HFFc6 (cell line): ENCODE measurements around the gene ZNRF2. TPM values are rescaled to one million over a fixed set of nuclear protein-coding genes. Genes with fewer than 3 reads are reported as not detected.

Experiments
- DNase-seq: peaks from one replicate; pipeline ENCODE4 v3.0.0-alpha.2; 2018
- H3K27ac Mint-ChIP-seq: 2 replicates; pipeline ENCODE4 v1.8.0; 2020; ENCODE audit warnings: mild to moderate bottlenecking, mixed read lengths
- H3K27me3 Mint-ChIP-seq: 2 replicates; pipeline ENCODE4 v1.8.0; 2021; ENCODE audit warnings: mild to moderate bottlenecking, moderate library complexity, mixed read lengths; ENCODE audit not compliant: insufficient read depth
- H3K36me3 Mint-ChIP-seq: 2 replicates; pipeline ENCODE4 v1.8.0; 2021; ENCODE audit warnings: low read depth, mixed read lengths
- H3K4me1 Mint-ChIP-seq: 2 replicates; pipeline ENCODE4 v1.8.0; 2020; ENCODE audit warnings: low read depth, mixed read lengths
- H3K4me3 Mint-ChIP-seq: 2 replicates; pipeline ENCODE4 v1.8.0; 2020; ENCODE audit warnings: mild to moderate bottlenecking, moderate library complexity, mixed read lengths
- H3K9me3 Mint-ChIP-seq: 2 replicates; pipeline ENCODE4 v1.8.0; 2020; ENCODE audit warnings: mild to moderate bottlenecking, mixed read lengths
- CTCF ChIP-seq: fragments of 200-600 bp; sonication (generic); IDR thresholded peaks from 2 replicates; pipeline ENCODE4 v1.5.0; 2021; ENCODE audit warnings: antibody characterized with exemption, mild to moderate bottlenecking
- total RNA-seq, 6 experiments: library from RNA; stranded (reverse); fragmentation: NEBNext Ultra II Directional; extraction: Animal tissue kit (Norgen Biotek cat#: 25700); gene quantifications; 2 replicates in 1 of 6; 3 replicates in 5 of 6; pipeline ENCODE4 v1.2.3, GENCODE V29; 2021

ZNRF2 gene
- total RNA-seq, 6 experiments from 2014 or later = 2.3 to 3.1 (median 2.7) TPM

DNA sequence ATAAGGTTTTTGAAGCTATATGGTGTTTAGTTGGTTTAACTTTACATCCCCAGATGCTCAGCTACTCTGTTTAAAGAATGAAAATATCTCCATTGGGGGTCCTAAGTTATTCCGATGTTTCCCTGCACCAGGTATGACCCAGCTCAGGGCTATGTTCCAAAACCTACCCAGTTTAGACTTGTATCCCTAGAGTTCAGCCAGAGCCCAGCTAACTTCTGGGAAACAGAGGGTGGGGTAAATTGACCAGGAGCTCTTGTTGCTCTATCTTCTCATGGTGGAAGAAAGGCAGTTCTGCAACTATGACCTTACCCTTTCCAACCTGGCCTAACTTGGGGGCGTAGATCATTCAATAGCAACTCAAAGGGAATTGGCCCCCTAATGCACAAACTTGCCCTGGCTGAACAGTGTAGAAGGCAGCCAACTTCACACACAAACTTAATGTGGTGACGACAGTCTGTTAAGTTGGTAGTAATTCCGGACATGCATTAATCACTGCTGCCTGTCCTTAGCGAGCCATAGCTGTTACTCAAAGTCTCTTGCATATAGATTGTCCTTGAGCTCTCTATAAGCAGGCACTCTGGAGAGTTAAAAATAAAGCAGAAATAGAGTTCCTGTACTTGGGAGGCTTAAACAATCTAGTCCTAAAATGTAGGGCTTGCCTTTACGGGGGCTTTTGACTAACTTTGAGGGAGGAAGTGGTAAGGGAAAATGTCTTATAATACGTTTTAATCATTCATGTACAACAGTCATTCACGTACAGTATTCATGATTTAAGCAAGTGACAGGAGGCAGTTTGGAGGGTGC, 5.3 kb upstream of the ZNRF2 start:
- Mint-ChIP-seq H3K36me3 (no peaks in the 10 kb centered on the region), H3K27me3 (peaks cover 9% of the 10 kb centered on the region), H3K27ac (no peak overlapping the region), H3K9me3 (no peaks in the 10 kb centered on the region), H3K4me1 (peaks cover 3% of the 10 kb centered on the region; the same call in 1 of the 2 replicates), H3K4me3 (no peak overlapping the region)
- no peak for TF ChIP-seq CTCF
- DNase-seq = no peak

GRCh38 chr7:30279653-30279904, 4.8 kb upstream of the ZNRF2 start:
- H3K36me3 Mint-ChIP-seq = no peaks in the 10 kb centered on the region
- peaks cover 9% of the 10 kb centered on the region for H3K27me3 Mint-ChIP-seq
- DNase-seq = no peak
- no peak overlapping the region for H3K27ac Mint-ChIP-seq
- peaks cover 4% of the 10 kb centered on the region; the same call in 1 of the 2 replicates for H3K4me1 Mint-ChIP-seq
- H3K9me3 Mint-ChIP-seq = no peaks in the 10 kb centered on the region
- no peak for TF ChIP-seq CTCF
- H3K4me3 Mint-ChIP-seq = no peak overlapping the region

- DNase-seq = no peak
- TF ChIP-seq CTCF = no peak
- Mint-ChIP-seq H3K4me1 (peaks cover 4% of the 10 kb centered on the region; the same call in 1 of the 2 replicates), H3K27ac (no peak overlapping the region), H3K27me3 (peaks cover 9% of the 10 kb centered on the region), H3K9me3 (no peaks in the 10 kb centered on the region), H3K36me3 (no peaks in the 10 kb centered on the region), H3K4me3 (no peak overlapping the region)
These were observed 3.8 kb upstream of the ZNRF2 start for GRCh38 chr7:30280631-30281030.

GRCh38 chr7:30281263-30281662, 3.1 kb upstream of the ZNRF2 start:
- peaks cover 9% of the 10 kb centered on the region for H3K27me3 Mint-ChIP-seq
- no peak for TF ChIP-seq CTCF
- H3K9me3 Mint-ChIP-seq = 0 out of 2 replicates have a peak, but pooled peaks cover 2% of the 10 kb centered on the region
- H3K36me3 Mint-ChIP-seq = peaks cover 5% of the 10 kb centered on the region
- no peak overlapping the region for H3K27ac Mint-ChIP-seq
- no peak overlapping the region for H3K4me3 Mint-ChIP-seq
- no peak for DNase-seq
- peaks cover 10% of the 10 kb centered on the region for H3K4me1 Mint-ChIP-seq

GRCh38 chr7:30281791-30282190, 2.6 kb upstream of the ZNRF2 start:
- H3K9me3 Mint-ChIP-seq = 0 out of 2 replicates have a peak, but pooled peaks cover 4% of the 10 kb centered on the region
- DNase-seq = no peak
- no peak for TF ChIP-seq CTCF
- peaks cover 9% of the 10 kb centered on the region for H3K36me3 Mint-ChIP-seq
- H3K27ac Mint-ChIP-seq = no peak overlapping the region
- H3K4me3 Mint-ChIP-seq = no peak overlapping the region
- peaks cover 9% of the 10 kb centered on the region for H3K27me3 Mint-ChIP-seq
- peaks cover 15% of the 10 kb centered on the region for H3K4me1 Mint-ChIP-seq
